HepG2 (cell line): ENCODE results near the gene ZFYVE28. TPM values are rescaled to one million over a fixed set of nuclear protein-coding genes. Genes with fewer than 3 reads are reported as not detected.

ENCODE experiments used
- ATAC-seq: fragments of 200-7000 bp; cut with Tn5 transposase; 3 replicates; pipeline ENCODE4 v1.9.1; 2020; ENCODE audit warnings: mild to moderate bottlenecking, moderate library complexity
- BruUV-seq: library from RNA; stranded (reverse); fragments of 400-500 nt; replicated peaks from 2 replicates; lab custom pipeline; 2021; lab: Mats Ljungman, UMichigan
- CTCF ChIA-PET: fragments of 300-600 bp; formaldehyde crosslinking; extraction: SDS; loops from one replicate; lab custom pipeline; 2021; ENCODE audit warnings: low total read pairs, inconsistent platforms, low intra/inter-chr PET ratio; lab: Yijun Ruan, JAX
- POLR2A ChIA-PET: fragments of 350-600 bp; sonication (Branson Sonifier 250); formaldehyde crosslinking; loops from one replicate; lab custom pipeline; 2020; ENCODE audit warnings: antibody characterized with exemption, inconsistent platforms; lab: Yijun Ruan, JAX
- DNase-seq: peaks from one replicate; pipeline ENCODE4 v3.0.0-alpha.2; 2015; ENCODE audit warnings: low spot score
- FAIRE-seq: peaks from 3 replicates; lab custom pipeline; 2011; peaks lifted over from hg19 to GRCh38; lab: Jason Lieb, UNC
- H2AFZ ChIP-seq: one replicate; pipeline ENCODE4 v1.6.1; 2011; ENCODE audit warnings: low read length, inconsistent platforms
- H3K27ac ChIP-seq: fragments of 300-600 bp; 3 replicates; pipeline ENCODE4 v1.8.0; 2011; ENCODE audit warnings: mixed run types, mild to moderate bottlenecking, mixed read lengths, low read length, inconsistent platforms; ENCODE audit not compliant: insufficient read depth; ENCODE audit errors: extremely low read length
- H3K27me3 ChIP-seq, 2 experiments: fragments of 200-600 bp in 1 of 2; 2 replicates in 1 of 2; 3 replicates in 1 of 2; pipeline versions ENCODE4 v1.6.0 to v1.8.0; 2011; ENCODE audit warnings: low read length in 2 of 2, mild to moderate bottlenecking in 2 of 2, moderate library complexity in 2 of 2, inconsistent platforms in 1 of 2; ENCODE audit not compliant: insufficient read depth in 2 of 2, control insufficient read depth in 1 of 2
- H3K36me3 ChIP-seq, 2 experiments: fragments of 200-600 bp in 1 of 2; replicated peaks in 1 of 2; 2 replicates in 1 of 2; 3 replicates in 1 of 2; pipeline versions ENCODE4 v1.5.1 to v1.8.0; 2011; ENCODE audit warnings: low read length in 2 of 2, inconsistent platforms in 1 of 2; ENCODE audit not compliant: insufficient read depth in 2 of 2, control insufficient read depth in 1 of 2
- H3K4me1 ChIP-seq: 2 replicates; pipeline ENCODE4 v1.5.1; 2012; ENCODE audit warnings: low read length, inconsistent platforms; ENCODE audit not compliant: insufficient read depth
- H3K4me2 ChIP-seq: 2 replicates; pipeline ENCODE4 v1.6.0; 2011; ENCODE audit warnings: low read depth, low read length, inconsistent platforms
- H3K4me3 ChIP-seq, 3 experiments: fragments of 200-600 bp in 1 of 3; sonication (generic), shearing (Covaris generic) in 1 of 3; replicated peaks in 1 of 3; 2 replicates each; pipeline ENCODE4 v1.5.1; 2011 to 2016; ENCODE audit warnings: low read length in 3 of 3, inconsistent platforms in 2 of 3, low read depth in 2 of 3, mild to moderate bottlenecking in 2 of 3, control low read depth in 1 of 3, mixed read lengths in 1 of 3; ENCODE audit not compliant: insufficient read depth in 1 of 3
- H3K79me2 ChIP-seq: one replicate; pipeline ENCODE4 v1.6.1; 2011; ENCODE audit warnings: low read length, inconsistent platforms; ENCODE audit not compliant: insufficient read depth
- H3K9ac ChIP-seq: 2 replicates; pipeline ENCODE4 v1.6.0; 2011; ENCODE audit warnings: mild to moderate bottlenecking, low read depth, low read length, inconsistent platforms; ENCODE audit not compliant: insufficient read depth
- H3K9me3 ChIP-seq: 2 replicates; pipeline ENCODE4 v1.5.1; 2012; ENCODE audit warnings: mild to moderate bottlenecking, low read length
- H4K20me1 ChIP-seq: 2 replicates; pipeline ENCODE4 v1.6.0; 2011; ENCODE audit warnings: inconsistent platforms, mild to moderate bottlenecking, low read length, moderate library complexity; ENCODE audit not compliant: insufficient read depth
- EEA1 ChIP-seq: sonication (generic); formaldehyde crosslinking; IDR thresholded peaks from 2 replicates; pipeline ENCODE4 v1.5.1; 2020; ENCODE audit warnings: mild to moderate bottlenecking, missing genetic modification reagents, borderline replicate concordance
- KLF16 ChIP-seq, 2 experiments: sonication (generic) in 1 of 2; formaldehyde crosslinking in 1 of 2; IDR thresholded peaks; 2 replicates each; pipeline versions ENCODE4 v1.6.1 to v1.8.0; 2016 to 2023; ENCODE audit warnings: missing genetic modification reagents in 2 of 2, missing compliant biosample characterization in 1 of 2
- KMT2A ChIP-seq: sonication (generic); formaldehyde crosslinking; IDR thresholded peaks from 2 replicates; pipeline ENCODE4 v1.4.0; 2020; ENCODE audit warnings: missing genetic modification reagents
- MBD4 ChIP-seq: IDR thresholded peaks from 2 replicates; pipeline ENCODE4 v1.6.1; 2012; ENCODE audit warnings: low read length, inconsistent platforms, borderline replicate concordance
- NCOA5 ChIP-seq: sonication (generic); formaldehyde crosslinking; IDR thresholded peaks from 2 replicates; pipeline ENCODE4 v1.4.0; 2020; ENCODE audit warnings: missing genetic modification reagents
- PITX1 ChIP-seq: sonication (generic); formaldehyde crosslinking; IDR thresholded peaks from 2 replicates; pipeline ENCODE4 v1.5.1; 2020; ENCODE audit warnings: mild to moderate bottlenecking, missing genetic modification reagents
- SATB2 ChIP-seq: sonication (generic); formaldehyde crosslinking; IDR thresholded peaks from 2 replicates; pipeline ENCODE4 v1.5.0; 2020; ENCODE audit warnings: missing genetic modification reagents
- SIN3A ChIP-seq: IDR thresholded peaks from 2 replicates; pipeline ENCODE4 v1.6.1; 2011; ENCODE audit warnings: low read depth, mild to moderate bottlenecking, control low read depth, low read length, borderline replicate concordance
- SMYD3 ChIP-seq: sonication (generic); formaldehyde crosslinking; IDR thresholded peaks from 2 replicates; pipeline ENCODE4 v1.8.1; 2023; ENCODE audit warnings: mild to moderate bottlenecking, missing genetic modification reagents
- SNAI1 ChIP-seq: sonication (generic); formaldehyde crosslinking; IDR thresholded peaks from 2 replicates; pipeline ENCODE4 v1.5.0; 2020; ENCODE audit warnings: mild to moderate bottlenecking, missing genetic modification reagents, borderline replicate concordance
- TERF1 ChIP-seq: sonication (generic); formaldehyde crosslinking; IDR thresholded peaks from 2 replicates; pipeline ENCODE4 v1.8.0; 2022; ENCODE audit warnings: mild to moderate bottlenecking, missing genetic modification reagents, moderate library complexity
- TGIF2 ChIP-seq: IDR thresholded peaks from 2 replicates; pipeline ENCODE4 v1.6.1; 2016; ENCODE audit warnings: control low read depth, missing compliant biosample characterization
- ZBTB14 ChIP-seq: sonication (generic); formaldehyde crosslinking; IDR thresholded peaks from 2 replicates; pipeline ENCODE4 v1.4.0; 2020; ENCODE audit warnings: missing genetic modification reagents
- ZFP91 ChIP-seq: sonication (generic); formaldehyde crosslinking; IDR thresholded peaks from 2 replicates; pipeline ENCODE4 v1.9.0; 2022; ENCODE audit warnings: missing genetic modification reagents, mild to moderate bottlenecking, borderline replicate concordance
- ZNF275 ChIP-seq: sonication (generic); formaldehyde crosslinking; IDR thresholded peaks from 2 replicates; pipeline ENCODE4 v1.8.0; 2022; ENCODE audit warnings: missing genetic modification reagents, mild to moderate bottlenecking, inconsistent platforms, borderline replicate concordance
- ZNF446 ChIP-seq: sonication (generic); formaldehyde crosslinking; IDR thresholded peaks from 2 replicates; pipeline ENCODE4 v1.5.0; 2020; ENCODE audit warnings: mild to moderate bottlenecking, missing genetic modification reagents
- ZNF709 ChIP-seq: sonication (generic); formaldehyde crosslinking; IDR thresholded peaks from 2 replicates; pipeline ENCODE4 v1.5.0; 2020; ENCODE audit warnings: mild to moderate bottlenecking, missing genetic modification reagents
- ZNF792 ChIP-seq: IDR thresholded peaks from 2 replicates; pipeline ENCODE4 v1.6.1; 2016
- ZNF878 ChIP-seq: sonication (generic); formaldehyde crosslinking; IDR thresholded peaks from 2 replicates; pipeline ENCODE4 v1.8.1; 2023; ENCODE audit warnings: mild to moderate bottlenecking, missing genetic modification reagents, moderate library complexity
- WGBS: methylation state at CpG from one replicate; pipeline ENCODE4 v1.1.6; 2017; ENCODE audit warnings: low lambda C conversion rate; 5-methylcytosine and 5-hydroxymethylcytosine counted together
- in situ Hi-C: cut with HindIII; loops from 2 replicates; pipeline ENCODE4 v1.10.0; 2017; ENCODE audit warnings: low pct_unique_long_range_greater_than_20kb; ENCODE audit not compliant: extremely low pct_ligation_motif_present
- intact Hi-C: fragments of 100-400 bp; cut with micrococcal nuclease; formaldehyde crosslinking; loops from one replicate; pipeline ENCODE4 v1.10.0; 2022; ENCODE audit not compliant: unreplicated experiment
- polyA plus RNA-seq, 8 experiments: library from polyadenylated mRNA; depleted of rRNA in 3 of 8; stranded (reverse) in 7 of 8; unstranded in 1 of 8; fragments of >200 nt; fragmentation: Illumina TruSeq in 4 of 8; extraction: Trizol in 4 of 8; gene quantifications; 2 replicates each; pipeline versions ENCODE4 v1.2.1 to v1.2.3, GENCODE V29; 2011 to 2016; ENCODE audit warnings: low read depth in 4 of 8, missing spikeins in 1 of 8, mixed read lengths in 1 of 8; ENCODE audit not compliant: insufficient read depth in 1 of 8
- total RNA-seq, 5 experiments: library from RNA; depleted of rRNA; stranded (reverse); fragments of >200 nt; fragmentation: Illumina TruSeq; extraction: Trizol; gene quantifications; 2 replicates each; pipeline ENCODE4 v1.2.3, GENCODE V29; 2016; ENCODE audit warnings: low read depth in 1 of 5

ZFYVE28 gene
- total and polyA plus RNA-seq, 2 of the 13 experiments (the other 11 are each of a cell fraction or from before 2014, with no cell fraction given): 0.12 to 0.22 TPM

GRCh38 chr4:2284161-2284933 lies 134.1 kb downstream of the ZFYVE28 start (continued):
- no peak for TF ChIP-seq KLF16 (CRISPR knock-in tag; IDR thresholded peaks at IDR 0.05)
- no peak for TF ChIP-seq TERF1 (CRISPR knock-in tag)
- TF ChIP-seq EEA1: no peak
- no peak for TF ChIP-seq SNAI1 (CRISPR knock-in tag)
- no peak for TF ChIP-seq PITX1 (CRISPR knock-in tag)
- no peak for TF ChIP-seq SATB2 (CRISPR knock-in tag)
- no peak for TF ChIP-seq SIN3A

GRCh38 chr4:2283199-2283711 lies 135.2 kb downstream of the ZFYVE28 start:
- intact Hi-C loops: no loop called here
- no peak overlapping the region for H3K4me2 ChIP-seq
- 21% methylated on average over 3 of the region's 3 CpGs for WGBS
- no peaks in the 10 kb centered on the region for H3K4me1 ChIP-seq
- ATAC-seq: no peak
- no TSS peak for BruUV-seq
- in situ Hi-C loops: no loop called here
- no peak for TF ChIP-seq NCOA5 (CRISPR knock-in tag)
- no peak for TF ChIP-seq KMT2A (CRISPR knock-in tag)
- no peak for TF ChIP-seq ZFP91 (CRISPR knock-in tag)
- TF ChIP-seq ZNF275 (CRISPR knock-in tag): no peak
- TF ChIP-seq ZNF792 (CRISPR knock-in tag): no peak
- TF ChIP-seq ZNF709 (CRISPR knock-in tag): no peak
- TF ChIP-seq ZNF446: no peak
- no peak for TF ChIP-seq SNAI1 (CRISPR knock-in tag)
- TF ChIP-seq ZBTB14: no peak
- TF ChIP-seq SMYD3 (CRISPR knock-in tag): no peak
- TF ChIP-seq TGIF2: no peak
- TF ChIP-seq MBD4: no peak
- TF ChIP-seq ZNF878 (CRISPR knock-in tag): no peak
- H2AFZ ChIP-seq: no peak overlapping the region
- no peak overlapping the region for H3K9ac ChIP-seq
- H4K20me1 ChIP-seq: no peaks in the 10 kb centered on the region
- POLR2A ChIA-PET: no interaction called here
- FAIRE-seq: no peak
- H3K36me3 ChIP-seq: no peaks in the 10 kb centered on the region
- no peak overlapping the region for H3K27ac ChIP-seq
- DNase-seq: no peak
- H3K4me3 ChIP-seq: no peak overlapping the region
- CTCF ChIA-PET: no interaction called here
- peaks cover 4 to 25% of the 10 kb centered on the region in 2 experiments; a peak in 4 of 5 replicates for H3K27me3 ChIP-seq
- H3K9me3 ChIP-seq: no peaks in the 10 kb centered on the region
- H3K79me2 ChIP-seq: no peaks in the 10 kb centered on the region
